Hypothalamus (tissue), 51 donors: ENCODE results near the gene EYS.

Source experiments
- DNase-seq, 51 donors: peaks; one replicate each; lab custom pipeline; 2025; lab: John Stamatoyannopoulos, UW

Gene EYS

GRCh38 chr6:63732336-63732735, 1974.7 kb downstream of the EYS start:
- no peak for DNase-seq

GRCh38 chr6:63731930-63732329, 1975.1 kb downstream of the EYS start:
- DNase-seq = no peak

GRCh38 chr6:63730311-63730710, 1976.7 kb downstream of the EYS start:
- no peak for DNase-seq

GRCh38 chr6:63724721-63725120, 1982.3 kb downstream of the EYS start:
- no peak for DNase-seq

GRCh38 chr6:63721181-63721580, 1985.8 kb downstream of the EYS start:
- no peak for DNase-seq

GRCh38 chr6:63716169-63716568, 1990.9 kb downstream of the EYS start:
- no peak for DNase-seq

- no peak for DNase-seq
Measured at GRCh38 chr6:63714091-63714490, 1992.9 kb downstream of the EYS start.

GRCh38 chr6:63713332-63713731, 1993.7 kb downstream of the EYS start:
- no peak for DNase-seq

- no peak for DNase-seq
Measured at GRCh38 chr6:63709148-63709547, 1997.9 kb downstream of the EYS start.

GRCh38 chr6:63708631-63709030, 1998.4 kb downstream of the EYS start:
- no peak for DNase-seq

GRCh38 chr6:63706630-63707029, 2000.4 kb downstream of the EYS start:
- DNase-seq = no peak

- DNase-seq = no peak
Measured at GRCh38 chr6:63705707-63706106, 2001.3 kb downstream of the EYS start.

- DNase-seq = no peak
Measured at GRCh38 chr6:63690221-63690620, 2016.8 kb downstream of the EYS start.

- DNase-seq = peak in 1 of 51 donors; percentile 15
Measured at GRCh38 chr6:63689421-63689820, 2017.6 kb downstream of the EYS start.

GRCh38 chr6:63685446-63686379, 2021.3 kb downstream of the EYS start:
- DNase-seq = no peak

- DNase-seq = no peak
Measured at GRCh38 chr6:63683071-63683603, 2023.9 kb downstream of the EYS start.

GRCh38 chr6:63677282-63677681, 2029.7 kb downstream of the EYS start:
- DNase-seq = no peak

GRCh38 chr6:63676412-63677114, 2030.5 kb downstream of the EYS start:
- DNase-seq = no peak

- DNase-seq = no peak
Measured at GRCh38 chr6:63675138-63675537, 2031.9 kb downstream of the EYS start.

GRCh38 chr6:63674635-63675034, 2032.4 kb downstream of the EYS start:
- DNase-seq = no peak

- DNase-seq = no peak
Measured at GRCh38 chr6:63673692-63674091, 2033.3 kb downstream of the EYS start.
